GM19193 (cell line): ENCODE data around the gene HOXA10.

ENCODE experiments used
- POLR2A ChIP-seq: IDR thresholded peaks from 4 replicates; pipeline ENCODE4 v1.6.1; 2011; ENCODE audit not compliant: insufficient read depth, insufficient read length; ENCODE audit errors: extremely low read depth

The HOXA10 gene

GRCh38 chr7:27179503-27180430 lies 5.6 kb upstream of the HOXA10 start:
- no peak for TF ChIP-seq POLR2A

DNA sequence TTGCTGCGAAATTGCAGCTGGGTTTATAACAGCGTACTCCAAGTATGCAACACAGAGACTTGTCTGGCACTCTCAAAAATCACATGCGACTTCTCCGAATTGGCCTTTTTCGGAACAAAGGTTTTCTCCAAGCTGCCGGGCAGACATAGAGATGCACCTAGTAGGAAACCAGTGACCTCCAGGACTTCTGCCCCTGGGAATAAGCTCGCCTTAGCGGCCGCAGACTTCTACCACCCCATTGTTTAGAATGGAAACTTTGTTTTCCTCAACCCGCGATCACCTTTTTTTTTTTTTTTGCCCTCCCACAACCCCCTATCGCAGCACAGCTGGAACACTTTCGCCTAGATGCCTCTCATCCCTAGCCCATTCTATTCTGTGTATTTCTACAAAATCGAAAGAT lies 4.9 kb upstream of the HOXA10 start:
- TF ChIP-seq POLR2A, result no peak

DNA sequence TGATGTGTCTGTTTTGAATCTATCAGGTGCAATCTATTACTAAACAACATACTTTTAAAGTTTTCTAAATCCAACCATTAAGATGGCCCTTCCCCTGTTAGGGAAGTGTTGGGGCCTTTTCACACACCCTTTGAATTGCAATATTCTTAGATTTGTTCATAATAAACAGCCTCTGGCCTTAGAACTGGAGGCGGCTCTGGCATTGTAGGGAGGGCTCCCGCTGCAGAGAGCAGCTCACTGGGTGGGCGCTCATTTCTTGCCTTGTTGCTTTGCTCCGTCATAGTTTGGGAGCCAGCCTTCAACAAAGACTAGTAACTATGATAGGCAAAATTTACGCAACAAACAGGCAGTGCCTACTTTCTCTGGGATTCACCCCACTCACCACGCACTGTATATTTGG lies 4.2 kb upstream of the HOXA10 start:
- no peak for TF ChIP-seq POLR2A

GRCh38 chr7:27177795-27178320 lies 3.7 kb upstream of the HOXA10 start:
- no peak for TF ChIP-seq POLR2A

- TF ChIP-seq POLR2A, result no peak
Measured at GRCh38 chr7:27176962-27177794, 3.1 kb upstream of the HOXA10 start.

GRCh38 chr7:27176524-27176845 lies 2.4 kb upstream of the HOXA10 start:
- no peak for TF ChIP-seq POLR2A

DNA sequence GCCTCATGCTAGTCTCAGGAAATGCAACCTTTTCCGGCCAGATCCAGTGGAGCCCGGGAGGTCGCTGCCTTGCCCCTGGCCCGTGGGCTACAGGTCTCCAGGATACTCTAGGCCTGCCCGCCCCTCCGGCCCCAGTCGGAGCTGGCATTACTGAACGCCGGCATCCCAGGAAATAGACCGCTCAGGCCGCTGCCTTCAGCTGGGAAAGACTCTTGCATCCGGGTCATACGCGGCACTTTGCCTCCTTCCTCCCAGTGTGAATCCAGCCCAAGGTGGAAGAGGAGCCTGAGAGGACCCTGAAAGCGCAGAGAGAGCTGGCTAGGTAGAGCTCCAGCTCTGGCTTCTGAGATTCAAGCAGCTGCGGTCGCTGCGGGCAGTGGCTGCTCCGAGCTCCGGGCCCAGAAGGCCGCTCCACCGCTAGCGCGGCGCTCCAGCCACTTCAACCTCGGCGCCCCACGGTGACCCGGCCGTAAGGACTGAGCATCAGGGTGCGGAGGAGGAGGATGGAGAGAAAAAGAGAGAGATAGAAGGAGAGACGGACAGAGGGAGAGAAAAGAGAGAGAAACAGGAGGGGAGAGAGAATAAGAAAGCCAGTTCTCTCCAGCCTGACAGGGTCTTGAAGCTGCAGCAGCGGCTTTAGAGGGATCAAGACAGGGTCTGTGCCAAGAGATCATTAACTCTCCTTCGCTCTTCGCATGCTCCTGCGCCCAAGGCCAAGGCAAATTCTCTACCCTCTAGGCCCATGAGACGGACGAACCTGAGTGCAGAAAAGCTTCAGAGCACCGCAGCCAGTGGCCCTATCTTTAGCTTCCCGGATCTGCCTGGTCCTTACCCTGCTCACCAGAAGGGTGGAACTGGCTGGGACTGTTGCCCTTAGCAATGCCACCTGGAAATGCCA lies 1.8 kb upstream of the HOXA10 start:
- no peak for TF ChIP-seq POLR2A

DNA sequence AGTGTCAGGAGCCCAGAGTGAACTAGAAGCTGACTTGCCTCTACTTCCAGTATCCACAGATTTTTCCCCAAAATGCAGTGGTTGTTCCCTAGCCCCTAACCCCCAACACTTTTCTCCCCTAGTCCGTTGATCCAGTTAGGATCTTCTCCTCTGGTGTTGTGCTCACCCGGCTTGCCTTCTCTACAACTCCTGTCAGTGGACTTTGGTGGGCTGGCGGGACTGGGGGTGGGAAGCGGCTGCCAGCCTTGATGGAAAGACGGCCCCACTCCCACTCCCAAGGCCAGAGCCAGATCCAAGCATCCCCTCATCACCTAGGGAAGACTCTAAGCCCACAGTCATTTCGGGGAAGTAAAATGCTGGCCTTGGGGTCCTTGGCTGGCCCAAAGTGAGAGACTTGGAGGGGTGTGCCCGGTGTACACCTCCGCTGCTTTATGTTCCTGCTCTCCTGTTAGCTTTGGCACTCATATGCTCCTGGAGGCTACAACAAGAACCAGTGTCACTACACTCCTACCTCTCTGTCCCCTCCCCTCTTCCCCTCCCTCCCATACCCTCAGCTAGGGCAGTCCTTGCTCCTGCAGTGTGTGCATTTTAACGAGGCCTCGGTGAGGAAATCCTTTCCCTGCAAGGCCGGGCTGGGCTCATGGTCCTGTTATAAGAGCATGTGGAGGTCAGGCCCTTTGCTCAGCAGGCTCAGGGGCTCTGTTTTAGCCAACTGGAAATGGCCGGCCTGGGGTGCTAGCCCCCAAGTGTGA lies 930 bp upstream of the HOXA10 start:
- no peak for TF ChIP-seq POLR2A

GRCh38 chr7:27173511-27173955 lies 587 bp downstream of the HOXA10 start:
- TF ChIP-seq POLR2A, result no peak

GRCh38 chr7:27172823-27173510 lies 1.2 kb downstream of the HOXA10 start:
- TF ChIP-seq POLR2A, result no peak

DNA sequence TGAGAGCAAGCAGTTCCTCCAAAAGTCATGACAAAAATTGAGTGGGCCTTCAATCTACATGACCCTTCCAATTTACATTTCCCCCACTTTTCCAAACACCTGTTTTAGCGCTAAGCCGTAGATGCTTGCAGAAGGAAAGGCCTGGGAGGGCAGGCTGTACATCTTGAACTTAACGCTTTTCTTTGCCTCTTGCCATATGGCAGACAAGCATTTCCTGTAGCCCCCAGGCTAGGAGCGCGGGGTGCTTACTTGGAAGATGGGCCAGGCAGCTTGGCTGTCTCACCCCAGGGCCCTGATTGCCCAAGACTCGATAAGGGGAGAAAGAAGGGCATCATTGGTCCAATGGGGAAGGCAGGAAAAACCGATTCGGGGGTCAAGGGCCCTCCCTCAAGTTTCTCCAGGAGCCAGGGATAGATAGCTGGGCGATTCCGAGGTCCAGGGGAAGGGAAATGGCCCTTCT lies 1.8 kb downstream of the HOXA10 start:
- TF ChIP-seq POLR2A, result no peak

DNA sequence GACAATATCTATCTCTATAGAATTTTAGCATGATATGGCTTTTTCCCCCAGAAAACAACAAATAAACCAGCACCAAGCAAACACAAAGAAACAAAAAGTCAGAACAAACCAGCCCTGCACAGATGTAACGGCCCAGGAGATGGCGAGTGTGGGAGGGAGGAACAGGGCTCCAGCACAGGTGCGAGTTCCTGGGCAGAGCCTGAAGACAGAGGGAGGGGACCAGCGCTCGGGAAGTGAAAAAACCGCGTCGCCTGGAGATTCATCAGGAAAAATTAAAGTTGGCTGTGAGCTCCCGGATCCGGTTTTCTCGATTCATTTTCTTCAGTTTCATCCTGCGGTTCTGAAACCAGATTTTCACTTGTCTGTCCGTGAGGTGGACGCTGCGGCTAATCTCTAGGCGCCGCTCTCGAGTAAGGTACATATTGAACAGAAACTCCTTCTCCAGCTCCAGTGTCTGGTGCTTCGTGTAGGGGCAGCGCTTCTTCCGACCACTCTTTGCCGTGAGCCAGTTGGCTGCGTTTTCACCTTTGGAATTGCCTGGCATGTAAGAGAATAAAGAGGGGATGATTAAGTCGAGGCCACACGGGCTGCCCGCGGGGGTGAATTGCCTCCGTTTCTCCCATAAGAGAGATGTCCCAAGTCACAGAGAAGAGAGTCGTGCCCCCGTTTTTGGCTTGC lies 2.3 kb downstream of the HOXA10 start:
- TF ChIP-seq POLR2A, result no peak

- TF ChIP-seq POLR2A, result no peak
Measured at GRCh38 chr7:27171325-27171636, 2.8 kb downstream of the HOXA10 start.
